Activated naive CD4-positive, alpha-beta T cell treated with anti-CD3 and anti-CD28 coated beads, Interleukin-2, amount 50 U/mL, for 24 hours (primary cell): ENCODE data around the gene RPL41.
"Not testable (repeated sequence)": the region's sequence is repeated elsewhere in the genome, so short reads cannot be mapped to it uniquely, and the experiment has no call there.

Source experiments
- H3K27ac Mint-ChIP-seq: one replicate; pipeline ENCODE4 v1.8.0; 2021; ENCODE audit warnings: mild to moderate bottlenecking, mixed read lengths
- H3K27me3 Mint-ChIP-seq: one replicate; pipeline ENCODE4 v1.8.0; 2021; ENCODE audit warnings: mixed read lengths
- H3K36me3 Mint-ChIP-seq: one replicate; pipeline ENCODE4 v1.8.0; 2021; ENCODE audit warnings: mixed read lengths
- H3K4me1 Mint-ChIP-seq: one replicate; pipeline ENCODE4 v1.8.0; 2021; ENCODE audit warnings: mixed read lengths
- H3K4me3 Mint-ChIP-seq: one replicate; pipeline ENCODE4 v1.8.0; 2021; ENCODE audit warnings: mild to moderate bottlenecking, mixed read lengths
- H3K9me3 Mint-ChIP-seq: one replicate; pipeline ENCODE4 v1.8.0; 2021; ENCODE audit warnings: mixed read lengths

Gene RPL41

GRCh38 chr12:56116267-56117081 is at the start of gene RPL41:
Gene RPL41 (plus strand): TSS chr12:56116633.
- no peaks in the 10 kb centered on the region for H3K27me3 Mint-ChIP-seq
- H3K4me1 Mint-ChIP-seq = peaks cover 20% of the 10 kb centered on the region
- H3K4me3 Mint-ChIP-seq = peak within 1 kb of the TSS; percentile 95
- peak within 1 kb of the TSS; percentile 95 for H3K27ac Mint-ChIP-seq
- H3K9me3 Mint-ChIP-seq = no peaks in the 10 kb centered on the region
- peaks cover 21% of the 10 kb centered on the region for H3K36me3 Mint-ChIP-seq

GRCh38 chr12:56071648-56072047 is 44.8 kb upstream of the RPL41 start:
- Mint-ChIP-seq H3K4me1 (no peaks in the 10 kb centered on the region), H3K36me3 (no peaks in the 10 kb centered on the region), H3K27ac (no peak overlapping the region), H3K4me3 (no peak overlapping the region), H3K27me3 (no peaks in the 10 kb centered on the region), H3K9me3 (no peaks in the 10 kb centered on the region)

GRCh38 chr12:56074396-56074795 is 42.0 kb upstream of the RPL41 start:
- Mint-ChIP-seq H3K36me3 (no peaks in the 10 kb centered on the region), H3K9me3 (no peaks in the 10 kb centered on the region), H3K4me1 (no peaks in the 10 kb centered on the region), H3K27me3 (no peaks in the 10 kb centered on the region), H3K27ac (no peak overlapping the region), H3K4me3 (no peak overlapping the region)

- H3K4me3 Mint-ChIP-seq, H3K4me1 Mint-ChIP-seq, H3K27me3 Mint-ChIP-seq, H3K9me3 Mint-ChIP-seq, H3K36me3 Mint-ChIP-seq, H3K27ac Mint-ChIP-seq: not testable (repeated sequence)
These were observed 38.5 kb upstream of the RPL41 start for GRCh38 chr12:56077966-56078365.

- Mint-ChIP-seq H3K36me3 (no peaks in the 10 kb centered on the region), H3K27ac (no peak overlapping the region), H3K27me3 (no peaks in the 10 kb centered on the region), H3K4me1 (peaks cover 6% of the 10 kb centered on the region), H3K9me3 (no peaks in the 10 kb centered on the region), H3K4me3 (peak overlapping the region; percentile 83)
These were observed 38.0 kb upstream of the RPL41 start for GRCh38 chr12:56078427-56078826.

- no peaks in the 10 kb centered on the region for H3K27me3 Mint-ChIP-seq
- H3K36me3 Mint-ChIP-seq = no peaks in the 10 kb centered on the region
- peak overlapping the region; percentile 83 for H3K4me3 Mint-ChIP-seq
- H3K9me3 Mint-ChIP-seq = no peaks in the 10 kb centered on the region
- H3K4me1 Mint-ChIP-seq = peaks cover 6% of the 10 kb centered on the region
- no peak overlapping the region for H3K27ac Mint-ChIP-seq
These were observed 37.3 kb upstream of the RPL41 start for GRCh38 chr12:56078931-56079722.

- Mint-ChIP-seq H3K4me1 (peaks cover 6% of the 10 kb centered on the region), H3K36me3 (no peaks in the 10 kb centered on the region), H3K27ac (no peak within 1 kb of the TSS), H3K4me3 (peak within 1 kb of the TSS; percentile 83), H3K9me3 (no peaks in the 10 kb centered on the region), H3K27me3 (no peaks in the 10 kb centered on the region)
These were observed 36.5 kb upstream of the RPL41 start, which contains the start of gene ERBB3 for GRCh38 chr12:56079723-56080555. Gene ERBB3 (plus strand): TSS chr12:56080165. CDS start chr12:56080301, 136 bp downstream.

GRCh38 chr12:56080556-56081138 is 35.8 kb upstream of the RPL41 start:
- H3K27me3 Mint-ChIP-seq = no peaks in the 10 kb centered on the region
- H3K9me3 Mint-ChIP-seq = no peaks in the 10 kb centered on the region
- no peaks in the 10 kb centered on the region for H3K36me3 Mint-ChIP-seq
- no peak overlapping the region for H3K27ac Mint-ChIP-seq
- H3K4me3 Mint-ChIP-seq = peak overlapping the region; percentile 83
- H3K4me1 Mint-ChIP-seq = peaks cover 6% of the 10 kb centered on the region

GRCh38 chr12:56081393-56082347 is 34.8 kb upstream of the RPL41 start:
- Mint-ChIP-seq H3K4me3 (peak overlapping the region; percentile 23), H3K36me3 (no peaks in the 10 kb centered on the region)

GRCh38 chr12:56082382-56082781 is 34.1 kb upstream of the RPL41 start:
- Mint-ChIP-seq H3K9me3 (no peaks in the 10 kb centered on the region), H3K27ac (no peak overlapping the region), H3K36me3 (no peaks in the 10 kb centered on the region), H3K4me3 (no peak overlapping the region), H3K4me1 (peaks cover 6% of the 10 kb centered on the region), H3K27me3 (no peaks in the 10 kb centered on the region)

More at GRCh38 chr12:56081393-56082347, 34.8 kb upstream of the RPL41 start:
- Mint-ChIP-seq H3K27ac (peak overlapping the region; percentile 30), H3K27me3 (no peaks in the 10 kb centered on the region), H3K4me1 (peaks cover 6% of the 10 kb centered on the region), H3K9me3 (no peaks in the 10 kb centered on the region)

- H3K4me3 Mint-ChIP-seq = no peak overlapping the region
- H3K9me3 Mint-ChIP-seq = no peaks in the 10 kb centered on the region
- no peaks in the 10 kb centered on the region for H3K36me3 Mint-ChIP-seq
- peaks cover 6% of the 10 kb centered on the region for H3K4me1 Mint-ChIP-seq
- no peaks in the 10 kb centered on the region for H3K27me3 Mint-ChIP-seq
- H3K27ac Mint-ChIP-seq = no peak overlapping the region
These were observed 33.5 kb upstream of the RPL41 start for GRCh38 chr12:56082967-56083366.

- H3K4me1 Mint-ChIP-seq = peaks cover 6% of the 10 kb centered on the region
- H3K36me3 Mint-ChIP-seq = no peaks in the 10 kb centered on the region
- H3K27me3 Mint-ChIP-seq = no peaks in the 10 kb centered on the region
- H3K9me3 Mint-ChIP-seq = no peaks in the 10 kb centered on the region
- no peak overlapping the region for H3K27ac Mint-ChIP-seq
- H3K4me3 Mint-ChIP-seq = no peak overlapping the region
These were observed 31.4 kb upstream of the RPL41 start for GRCh38 chr12:56084958-56085543.

GRCh38 chr12:56086096-56086495 is 30.3 kb upstream of the RPL41 start:
- Mint-ChIP-seq H3K9me3 (no peaks in the 10 kb centered on the region), H3K4me1 (peaks cover under 1% of the 10 kb centered on the region), H3K27ac (peak overlapping the region; percentile 7)

GRCh38 chr12:56086608-56087007 is 29.8 kb upstream of the RPL41 start:
- Mint-ChIP-seq H3K4me3 (no peak overlapping the region), H3K27ac (peak overlapping the region; percentile 7), H3K4me1 (no peaks in the 10 kb centered on the region), H3K27me3 (no peaks in the 10 kb centered on the region), H3K36me3 (no peaks in the 10 kb centered on the region), H3K9me3 (no peaks in the 10 kb centered on the region)

More at GRCh38 chr12:56086096-56086495, 30.3 kb upstream of the RPL41 start:
- Mint-ChIP-seq H3K36me3 (no peaks in the 10 kb centered on the region), H3K27me3 (no peaks in the 10 kb centered on the region), H3K4me3 (no peak overlapping the region)
